IgD-negative memory B cell (primary cell): ENCODE results near the gene SEC14L1. TPM values are rescaled to one million over a fixed set of nuclear protein-coding genes. Genes with fewer than 3 reads are reported as not detected.
A peak's percentile ranks its signal among the peaks of the same experiment; 100 is the strongest.
"Not testable (repeated sequence)": the region's sequence is repeated elsewhere in the genome, so short reads cannot be mapped to it uniquely, and the experiment has no call there.

ENCODE experiments used
- H3K27ac Mint-ChIP-seq, 3 donors: one replicate each; pipeline ENCODE4 v1.8.0; 2020 to 2022; ENCODE audit warnings: mild to moderate bottlenecking in 3 of 3, mixed read lengths in 3 of 3, moderate library complexity in 1 of 3
- H3K27me3 Mint-ChIP-seq: one replicate; pipeline ENCODE4 v1.8.0; 2021; ENCODE audit warnings: mixed read lengths
- H3K36me3 Mint-ChIP-seq: one replicate; pipeline ENCODE4 v1.8.0; 2020; ENCODE audit warnings: mild to moderate bottlenecking, mixed read lengths
- H3K4me1 Mint-ChIP-seq, 3 donors: one replicate each; pipeline ENCODE4 v1.8.0; 2020 to 2022; ENCODE audit warnings: mixed read lengths in 3 of 3, mild to moderate bottlenecking in 1 of 3
- H3K4me3 Mint-ChIP-seq, 4 donors: one replicate each; pipeline ENCODE4 v1.8.0; 2020 to 2022; ENCODE audit warnings: mild to moderate bottlenecking in 4 of 4, mixed read lengths in 4 of 4, moderate library complexity in 3 of 4
- H3K9me3 Mint-ChIP-seq, 3 donors: one replicate each; pipeline ENCODE4 v1.8.0; 2020 to 2021; ENCODE audit warnings: mixed read lengths in 3 of 3, mild to moderate bottlenecking in 1 of 3
- polyA plus RNA-seq: library from polyadenylated mRNA; unstranded; fragments of 300-500 nt; fragmentation: Illumina TruSeq; gene quantifications from one replicate; pipeline ENCODE4 v1.2.3, GENCODE V29; 2021

The SEC14L1 gene
- polyA plus RNA-seq, 1 donor from 2014 or later = 44.4 TPM

GRCh38 chr17:77155125-77155524 lies 14.4 kb downstream of the SEC14L1 start:
- H3K9me3 Mint-ChIP-seq = no peaks in the 10 kb centered on the region
- H3K27ac Mint-ChIP-seq = peak overlapping the region in 1 of 3 donors; percentile 71
- peaks cover 41 to 44% (median 43%) of the 10 kb centered on the region in 3 donors for H3K4me1 Mint-ChIP-seq
- no peaks in the 10 kb centered on the region for H3K27me3 Mint-ChIP-seq
- H3K4me3 Mint-ChIP-seq = no peak overlapping the region
- H3K36me3 Mint-ChIP-seq = peaks cover 12% of the 10 kb centered on the region

- H3K27ac Mint-ChIP-seq, H3K36me3 Mint-ChIP-seq, H3K27me3 Mint-ChIP-seq, H3K9me3 Mint-ChIP-seq: not testable (repeated sequence)
- H3K4me1 Mint-ChIP-seq = peaks cover 39 to 45% (median 43%) of the 10 kb centered on the region in 3 donors
- H3K4me3 Mint-ChIP-seq = peak overlapping the region in 1 of 4 donors; percentile 34
These were observed 17.0 kb downstream of the SEC14L1 start for GRCh38 chr17:77157766-77158165.

- Mint-ChIP-seq H3K27ac (peak overlapping the region; percentile 24 to 31 (median 26)), H3K27me3 (no peaks in the 10 kb centered on the region), H3K9me3 (no peaks in the 10 kb centered on the region), H3K4me3 (peak overlapping the region in 2 of 4 donors; percentile 23 to 52), H3K4me1 (peaks cover 49 to 52% (median 50%) of the 10 kb centered on the region in 3 donors), H3K36me3 (peaks cover 15% of the 10 kb centered on the region)
These were observed 19.5 kb downstream of the SEC14L1 start for GRCh38 chr17:77160091-77160874.

- Mint-ChIP-seq H3K4me3 (peak overlapping the region in 2 of 4 donors; percentile 23 to 52), H3K27me3 (no peaks in the 10 kb centered on the region), H3K9me3 (no peaks in the 10 kb centered on the region), H3K4me1 (peaks cover 49 to 58% (median 50%) of the 10 kb centered on the region in 3 donors), H3K27ac (peak overlapping the region; percentile 24 to 31 (median 26)), H3K36me3 (peaks cover 13% of the 10 kb centered on the region)
These were observed 20.2 kb downstream of the SEC14L1 start for GRCh38 chr17:77160875-77161530.

- Mint-ChIP-seq H3K4me3 (peak overlapping the region in 2 of 4 donors; percentile 67 to 83), H3K36me3 (peaks cover 15% of the 10 kb centered on the region), H3K9me3 (peaks cover 0 to 2% (median 0%) of the 10 kb centered on the region in 3 donors), H3K27ac (peak overlapping the region in 2 of 3 donors; percentile 55 to 78), H3K27me3 (no peaks in the 10 kb centered on the region), H3K4me1 (peaks cover 44 to 52% (median 47%) of the 10 kb centered on the region in 3 donors)
These were observed 21.2 kb downstream of the SEC14L1 start for GRCh38 chr17:77161953-77162352.

- peaks cover 16% of the 10 kb centered on the region for H3K36me3 Mint-ChIP-seq
- H3K27ac Mint-ChIP-seq = peak overlapping the region in 1 of 3 donors; percentile 42
- H3K9me3 Mint-ChIP-seq = peaks cover 0 to 9% (median 4%) of the 10 kb centered on the region in 3 donors
- peaks cover 40 to 56% (median 46%) of the 10 kb centered on the region in 3 donors for H3K4me1 Mint-ChIP-seq
- H3K27me3 Mint-ChIP-seq = no peaks in the 10 kb centered on the region
- peak overlapping the region in 3 of 4 donors; percentile 48 to 73 (median 73) for H3K4me3 Mint-ChIP-seq
These were observed 22.2 kb downstream of the SEC14L1 start for GRCh38 chr17:77163001-77163400.

- Mint-ChIP-seq H3K4me1 (peaks cover 40 to 58% (median 41%) of the 10 kb centered on the region in 3 donors), H3K27ac (peak overlapping the region; percentile 21 to 47 (median 42)), H3K36me3 (peaks cover 19% of the 10 kb centered on the region), H3K4me3 (peak overlapping the region in 3 of 4 donors; percentile 48 to 79 (median 73)), H3K27me3 (no peaks in the 10 kb centered on the region), H3K9me3 (peaks cover 0 to 13% (median 7%) of the 10 kb centered on the region in 3 donors)
These were observed 22.9 kb downstream of the SEC14L1 start for GRCh38 chr17:77163511-77164280.

GRCh38 chr17:77164483-77165091 lies 23.8 kb downstream of the SEC14L1 start:
- peaks cover 19% of the 10 kb centered on the region for H3K36me3 Mint-ChIP-seq
- H3K4me3 Mint-ChIP-seq = peak overlapping the region in 2 of 4 donors; percentile 82 to 85
- H3K9me3 Mint-ChIP-seq = peaks cover 2 to 13% (median 7%) of the 10 kb centered on the region in 3 donors
- H3K27me3 Mint-ChIP-seq = no peaks in the 10 kb centered on the region
- H3K27ac Mint-ChIP-seq = peak overlapping the region in 2 of 3 donors; percentile 47 to 75
- H3K4me1 Mint-ChIP-seq = peaks cover 40 to 58% (median 41%) of the 10 kb centered on the region in 3 donors

- H3K4me1 Mint-ChIP-seq = peaks cover 34 to 56% (median 36%) of the 10 kb centered on the region in 3 donors
- peaks cover 2 to 13% (median 7%) of the 10 kb centered on the region in 3 donors for H3K9me3 Mint-ChIP-seq
- peaks cover 23% of the 10 kb centered on the region for H3K36me3 Mint-ChIP-seq
- H3K4me3 Mint-ChIP-seq = peak overlapping the region in 3 of 4 donors; percentile 25 to 85 (median 82)
- H3K27me3 Mint-ChIP-seq = no peaks in the 10 kb centered on the region
- H3K27ac Mint-ChIP-seq = peak overlapping the region in 2 of 3 donors; percentile 75 to 76
These were observed 24.8 kb downstream of the SEC14L1 start for GRCh38 chr17:77165577-77165976.

GRCh38 chr17:77167472-77168306 lies 26.9 kb downstream of the SEC14L1 start:
- Mint-ChIP-seq H3K27me3 (no peaks in the 10 kb centered on the region), H3K4me1 (peaks cover 25 to 52% (median 29%) of the 10 kb centered on the region in 3 donors), H3K4me3 (peak overlapping the region in 1 of 4 donors; percentile 75), H3K9me3 (peaks cover 4 to 13% (median 10%) of the 10 kb centered on the region in 3 donors), H3K27ac (peak overlapping the region in 1 of 3 donors; percentile 25), H3K36me3 (peaks cover 30% of the 10 kb centered on the region)

GRCh38 chr17:77173104-77173503 lies 32.3 kb downstream of the SEC14L1 start:
- Mint-ChIP-seq H3K4me1 (peaks cover 0 to 24% (median 4%) of the 10 kb centered on the region in 3 donors), H3K9me3 (peaks cover 6 to 21% (median 9%) of the 10 kb centered on the region in 3 donors), H3K27me3 (no peaks in the 10 kb centered on the region), H3K36me3 (peaks cover 31% of the 10 kb centered on the region), H3K4me3 (no peak overlapping the region), H3K27ac (no peak overlapping the region)

GRCh38 chr17:77174928-77175661 lies 34.3 kb downstream of the SEC14L1 start:
- Mint-ChIP-seq H3K36me3 (peaks cover 27% of the 10 kb centered on the region), H3K4me1 (peaks cover 0 to 31% (median 12%) of the 10 kb centered on the region in 3 donors), H3K9me3 (peaks cover 4 to 19% (median 6%) of the 10 kb centered on the region in 3 donors), H3K27ac (no peak overlapping the region), H3K27me3 (no peaks in the 10 kb centered on the region), H3K4me3 (peak overlapping the region in 1 of 4 donors; percentile 65)
